ENCODE data around the gene GPR152.

GPR152 gene

GRCh38 chr11:67452141-67452952 lies at the start of gene GPR152:
GPR152 (minus strand) TSS chr11:67452729; CDS start chr11:67452724, 5 bp downstream.
- DNase-seq: peak in 1 of 2 experiments; percentile 68

GRCh38 chr11:67501854-67502253 lies 49.3 kb upstream of the GPR152 start:
- no peak for DNase-seq

- DNase-seq: no peak
These were observed 48.5 kb upstream of the GPR152 start for GRCh38 chr11:67500831-67501715.

- DNase-seq: no peak
These were observed 47.9 kb upstream of the GPR152 start for GRCh38 chr11:67500484-67500821.

- no peak for DNase-seq
These were observed 47.4 kb upstream of the GPR152 start for GRCh38 chr11:67499808-67500483.

- DNase-seq: no peak
These were observed 46.0 kb upstream of the GPR152 start for GRCh38 chr11:67498544-67498972.

GRCh38 chr11:67497656-67498291 lies 45.2 kb upstream of the GPR152 start:
- DNase-seq: no peak

GRCh38 chr11:67496113-67496512 lies 43.6 kb upstream of the GPR152 start:
- no peak for DNase-seq

GRCh38 chr11:67495234-67496005 lies 42.9 kb upstream of the GPR152 start:
- DNase-seq: no peak

GRCh38 chr11:67494371-67495233 lies 42.1 kb upstream of the GPR152 start:
- DNase-seq: no peak

GRCh38 chr11:67493548-67494370 lies 41.2 kb upstream of the GPR152 start:
- no peak for DNase-seq

- no peak for DNase-seq
These were observed 40.4 kb upstream of the GPR152 start for GRCh38 chr11:67492801-67493547.

GRCh38 chr11:67492069-67492727 lies 39.7 kb upstream of the GPR152 start:
- DNase-seq: no peak

GRCh38 chr11:67491276-67492068 lies 38.9 kb upstream of the GPR152 start:
- DNase-seq: no peak

GRCh38 chr11:67490727-67491065 lies 38.2 kb upstream of the GPR152 start:
- no peak for DNase-seq

- no peak for DNase-seq
These were observed 37.6 kb upstream of the GPR152 start for GRCh38 chr11:67489885-67490726.

Data from NCI-H446 (cell line).